Prostate gland (tissue), 2 donors: ENCODE measurements around the gene TPRN.

Experiments used
- CTCF ChIP-seq, 4 experiments: fragments of 200-600 bp in 2 of 4; fragments of 450-650 bp in 2 of 4; sonication (generic) in 2 of 4; IDR thresholded peaks; 1 replicate in 3 of 4; 2 replicates in 1 of 4; pipeline ENCODE4 v1.5.1; 2016 to 2019; ENCODE audit warnings: antibody characterized with exemption in 4 of 4, mild to moderate bottlenecking in 2 of 4, moderate library complexity in 2 of 4
- POLR2A ChIP-seq: fragments of 450-650 bp; IDR thresholded peaks from one replicate; pipeline ENCODE4 v1.6.1; 2016; ENCODE audit warnings: antibody characterized with exemption, mild to moderate bottlenecking
- POLR2AphosphoS5 ChIP-seq: sonication (generic); formaldehyde crosslinking; IDR thresholded peaks from one replicate; pipeline ENCODE4 v1.6.1; 2017; ENCODE audit warnings: antibody characterized with exemption

GRCh38 chr9:137202966-137203365 lies 2.4 kb upstream of the TPRN start:
- TF ChIP-seq CTCF (IDR thresholded peaks at IDR 0.05) (no peak), POLR2A (no peak), POLR2AphosphoS5 (no peak)
